ENCODE data around the gene LASP1NB. TPM values are rescaled to one million over a fixed set of nuclear protein-coding genes. Genes with fewer than 3 reads are reported as not detected.
"Not testable (repeated sequence)": the region's sequence is repeated elsewhere in the genome, so short reads cannot be mapped to it uniquely, and the experiment has no call there.

The LASP1NB gene

DNA sequence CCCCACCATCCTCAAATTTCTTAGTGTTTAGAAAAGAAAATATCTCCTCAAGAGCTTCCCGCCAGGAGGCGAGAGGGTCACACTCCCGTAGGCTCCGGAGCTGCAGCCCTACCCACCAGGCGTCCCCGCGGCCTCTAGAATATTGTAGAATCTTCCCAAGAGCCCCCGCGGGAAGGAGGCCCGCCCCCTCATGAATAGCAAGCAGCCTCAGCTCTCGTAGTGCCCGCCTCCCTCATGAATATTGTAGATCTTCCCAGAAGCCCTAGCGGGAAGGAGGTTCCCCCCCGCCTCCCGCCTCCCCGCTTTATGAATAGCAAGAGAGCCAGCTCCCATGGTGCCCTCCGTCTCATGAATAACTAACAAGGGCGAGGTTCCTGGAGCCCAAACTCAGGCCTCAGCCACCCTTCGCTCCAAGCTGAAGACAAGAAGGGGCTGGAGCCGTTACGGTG is 41.9 kb downstream of the LASP1NB start, which contains the start of gene FBXO47:
Gene FBXO47, minus strand, starts transcription at position 114 of the 449 bp plus-strand sequence. CDS start 4,378 bp downstream, outside the sequence.
- ATAC-seq: peak; percentile 98
- H3K36me3 Mint-ChIP-seq (ENCODE audit: low read depth): no peaks in the 10 kb centered on the region
- H3K27ac Mint-ChIP-seq: peak within 1 kb of the TSS; percentile 87
- intact Hi-C loops (cut with DNase I, micrococcal nuclease): loop anchor here (1.0 to 5.0 kb wide), 5 partner anchors 13 to 186 kb away; partner anchors contain the start of gene LASP1 (in 1 of the 2)
- DNase-seq: peak; percentile 91
- H3K27me3 Mint-ChIP-seq: no peaks in the 10 kb centered on the region
- POLR2A ChIA-PET: interaction anchor here (1.1 kb wide), 1 partner anchor 11 kb away, joined by 7 read pairs; no protein-coding TSS in a partner anchor
- CTCF ChIA-PET: interaction anchor here (0.5 to 2.1 kb wide), 8 partner anchors 9 to 186 kb away, joined by 3 to 14 read pairs (median 4); no protein-coding TSS in a partner anchor
- H3K4me3 Mint-ChIP-seq: peak within 1 kb of the TSS; percentile 64
- H3K4me1 Mint-ChIP-seq: peaks cover 16% of the 10 kb centered on the region
- no peaks in the 10 kb centered on the region for H3K9me3 Mint-ChIP-seq (ENCODE audit: low read depth)

GRCh38 chr17:38969281-38969680 is 43.9 kb downstream of the LASP1NB start:
- POLR2A ChIA-PET: no interaction called here
- Mint-ChIP-seq H3K27ac (no peak overlapping the region), H3K9me3 (ENCODE audit: low read depth) (no peaks in the 10 kb centered on the region), H3K4me3 (no peak overlapping the region), H3K4me1 (peaks cover 16% of the 10 kb centered on the region), H3K27me3 (no peaks in the 10 kb centered on the region), H3K36me3 (ENCODE audit: low read depth) (no peaks in the 10 kb centered on the region)
- no peak for DNase-seq
- CTCF ChIA-PET: interaction anchor here (0.6 to 1.5 kb wide), 2 partner anchors 14 to 17 kb away, joined by 3 to 5 read pairs; no protein-coding TSS in a partner anchor
- intact Hi-C loops (cut with DNase I, micrococcal nuclease): loop anchor here in 1 of 2 experiments (5.0 kb wide), 1 partner anchor 97 kb away; the partner anchor contains the start of gene LASP1
- ATAC-seq: no peak

- Mint-ChIP-seq H3K4me3 (no peak overlapping the region), H3K27ac (no peak overlapping the region), H3K9me3 (ENCODE audit: low read depth) (no peaks in the 10 kb centered on the region), H3K4me1 (peaks cover 16% of the 10 kb centered on the region), H3K27me3 (no peaks in the 10 kb centered on the region), H3K36me3 (ENCODE audit: low read depth) (no peaks in the 10 kb centered on the region)
- no peak for DNase-seq
- ChIA-PET CTCF (interaction anchor here (1.5 kb wide), 1 partner anchor 13 kb away, joined by 5 read pairs; no protein-coding TSS in a partner anchor), POLR2A (no interaction called here)
- intact Hi-C loops (cut with DNase I, micrococcal nuclease): no loop called here
- ATAC-seq: no peak
Observed at GRCh38 chr17:38970128-38970527, 44.7 kb downstream of the LASP1NB start.

DNA sequence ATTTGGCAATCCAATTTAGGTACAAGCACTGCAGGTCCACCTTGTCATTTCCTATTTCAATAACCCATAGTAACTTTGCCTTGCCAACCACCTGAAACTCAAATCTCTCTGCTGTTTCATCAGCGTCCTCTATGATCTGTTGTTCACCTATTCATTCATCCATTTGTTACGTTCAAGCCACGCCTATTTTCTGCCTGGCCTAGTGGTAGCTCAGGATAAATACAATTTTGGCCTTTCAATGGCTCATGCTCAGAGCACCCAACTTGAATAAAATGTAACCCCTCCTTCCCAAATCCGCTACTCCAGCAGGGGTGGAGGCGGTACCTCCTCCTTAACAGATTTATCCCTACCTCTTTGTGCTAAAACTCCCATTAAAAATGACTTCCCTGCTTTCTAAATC is 45.4 kb downstream of the LASP1NB start:
- H3K27me3 Mint-ChIP-seq: no peaks in the 10 kb centered on the region
- no peak overlapping the region for H3K4me3 Mint-ChIP-seq

DNA sequence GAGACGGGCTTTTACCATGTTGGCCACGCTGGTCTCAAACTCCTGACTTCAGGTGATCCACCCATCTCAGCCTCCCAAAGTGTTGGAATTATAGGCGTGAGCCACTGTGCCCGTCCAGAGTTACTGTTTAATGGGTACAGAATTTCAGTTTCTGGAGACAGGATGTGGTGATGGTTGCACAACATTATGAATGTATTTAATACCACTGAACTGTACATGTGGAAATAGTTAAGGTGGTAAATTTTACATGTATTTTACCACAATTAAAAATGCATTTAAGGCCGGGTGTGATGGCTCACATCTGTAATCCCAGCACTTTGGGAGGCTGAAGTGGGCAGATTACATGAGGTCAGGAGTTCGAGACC is 50.8 kb downstream of the LASP1NB start:
- H3K27me3 Mint-ChIP-seq; H3K36me3 Mint-ChIP-seq (ENCODE audit: low read depth); H3K4me3 Mint-ChIP-seq; H3K9me3 Mint-ChIP-seq (ENCODE audit: low read depth); H3K4me1 Mint-ChIP-seq; DNase-seq; H3K27ac Mint-ChIP-seq; intact Hi-C loops (cut with DNase I, micrococcal nuclease): not testable (repeated sequence)
- POLR2A ChIA-PET: interaction anchor here (0.6 kb wide), 1 partner anchor 10 kb away, joined by 3 read pairs; no protein-coding TSS in a partner anchor
- ATAC-seq: peak; percentile 44
- CTCF ChIA-PET: interaction anchor here (1.3 kb wide), 1 partner anchor 144 kb away, joined by 4 read pairs; no protein-coding TSS in a partner anchor

More for the DNA sequence above, 45.4 kb downstream of the LASP1NB start:
- Mint-ChIP-seq H3K4me1 (peaks cover 16% of the 10 kb centered on the region), H3K27ac (no peak overlapping the region), H3K36me3 (ENCODE audit: low read depth) (no peaks in the 10 kb centered on the region), H3K9me3 (ENCODE audit: low read depth) (no peaks in the 10 kb centered on the region)
- ATAC-seq (no peak), DNase-seq (no peak)
- ChIA-PET CTCF (interaction anchor here (1.8 to 2.2 kb wide), 2 partner anchors 12 to 182 kb away, joined by 4 to 10 read pairs; no protein-coding TSS in a partner anchor), POLR2A (no interaction called here)
- intact Hi-C loops (cut with DNase I, micrococcal nuclease): no loop called here

- Mint-ChIP-seq H3K27ac (no peak overlapping the region), H3K4me3 (no peak overlapping the region), H3K27me3 (no peaks in the 10 kb centered on the region), H3K4me1 (peaks cover 8% of the 10 kb centered on the region), H3K9me3 (ENCODE audit: low read depth) (no peaks in the 10 kb centered on the region), H3K36me3 (ENCODE audit: low read depth) (no peaks in the 10 kb centered on the region)
- intact Hi-C loops (cut with DNase I, micrococcal nuclease): no loop called here
- POLR2A ChIA-PET: no interaction called here
- CTCF ChIA-PET: interaction anchor here (0.5 to 1.8 kb wide), 2 partner anchors 11 to 311 kb away, joined by 3 to 4 read pairs; no protein-coding TSS in a partner anchor
- DNase-seq (no peak), ATAC-seq (no peak)
Observed at GRCh38 chr17:38978180-38978579, 52.8 kb downstream of the LASP1NB start.

Small RNA genes lying within 50 kb of the gene (microRNA-seq; reads per million reads assigned to microRNA genes)
- not detected for gene MIR6779 (ENCODE audit: borderline replicate concordance)

Other genes starting within 250 kb of the LASP1NB start
- gene MLLT6, start 220.3 kb upstream of the LASP1NB start, total RNA-seq: 100 to 1,000 TPM; 168 to 174 TPM
- gene CISD3, start 195.3 kb upstream of the LASP1NB start, total RNA-seq: 10 to 100 TPM; 49.4 to 58.6 TPM
- gene PCGF2, start 177.3 kb upstream of the LASP1NB start, total RNA-seq: 1 to 10 TPM; 1.6 to 1.7 TPM
- gene PSMB3, start 172.9 kb upstream of the LASP1NB start, total RNA-seq: 100 to 1,000 TPM; 337 to 396 TPM
- 10 to 100 TPM; 36.3 to 41.6 TPM for gene PIP4K2B, start 126.1 kb upstream of the LASP1NB start, total RNA-seq
- gene CWC25, start 100.3 kb upstream of the LASP1NB start, total RNA-seq: 10 to 100 TPM; 23.3 to 24.0 TPM
- gene RPL23, start 71.9 kb upstream of the LASP1NB start, total RNA-seq: 1,000 to 10,000 TPM; 1,886 to 1,896 TPM
- 100 to 1,000 TPM; 119 to 144 TPM for gene LASP1, start 55.6 kb upstream of the LASP1NB start, total RNA-seq
- under 1 TPM; 0.11 to 0.16 TPM for gene FBXO47, start 41.8 kb downstream of the LASP1NB start, total RNA-seq
- 1 to 10 TPM; 1.2 to 2.4 TPM for gene PLXDC1, start 226.0 kb downstream of the LASP1NB start, total RNA-seq
- gene ARL5C, start 240.5 kb downstream of the LASP1NB start, total RNA-seq: not detected

Data from activated CD4-positive, alpha-beta T cell treated with anti-CD3 and anti-CD28 coated beads for 36 hours (primary cell).